SKM-1 (cell line): Measurements from ENCODE around the gene IRX2.

Source experiments
- DNase-seq: peaks from one replicate; lab custom pipeline; 2025; ENCODE audit not compliant: unreplicated experiment; lab: John Stamatoyannopoulos, UW

The IRX2 gene

GRCh38 chr5:2699231-2699630 lies 52.2 kb downstream of the IRX2 start:
- DNase-seq, result no peak

GRCh38 chr5:2698581-2698980 lies 52.9 kb downstream of the IRX2 start:
- DNase-seq, result no peak

- no peak for DNase-seq
Measured at GRCh38 chr5:2697446-2698200, 53.9 kb downstream of the IRX2 start.

- DNase-seq, result no peak
Measured at GRCh38 chr5:2697041-2697440, 54.4 kb downstream of the IRX2 start.
